Keratinocyte (primary cell): ENCODE data around the gene C3orf20.

Experiments
- EZH2 ChIP-seq: IDR thresholded peaks from one replicate; pipeline ENCODE4 v1.6.1; 2012; ENCODE audit warnings: inconsistent platforms, mild to moderate bottlenecking, low read length, moderate library complexity
- TF ChIP-seq, protein P1 (sequence below), 3 experiments: IDR thresholded peaks in 1 of 3; conservative IDR thresholded peaks in 1 of 3; optimal IDR thresholded peaks in 1 of 3; 2 replicates in 2 of 3; 3 replicates in 1 of 3; pipeline versions ENCODE3 to v1.5.1; 2011; ENCODE audit warnings: low read length in 3 of 3, mild to moderate bottlenecking in 3 of 3, moderate library complexity in 2 of 3, control low read depth in 1 of 3, inconsistent platforms in 1 of 3; ENCODE audit not compliant: insufficient read depth in 2 of 3; ENCODE audit errors: extremely low read depth in 1 of 3

- no peak for TF ChIP-seq EZH2
- TF ChIP-seq, protein P1, sequence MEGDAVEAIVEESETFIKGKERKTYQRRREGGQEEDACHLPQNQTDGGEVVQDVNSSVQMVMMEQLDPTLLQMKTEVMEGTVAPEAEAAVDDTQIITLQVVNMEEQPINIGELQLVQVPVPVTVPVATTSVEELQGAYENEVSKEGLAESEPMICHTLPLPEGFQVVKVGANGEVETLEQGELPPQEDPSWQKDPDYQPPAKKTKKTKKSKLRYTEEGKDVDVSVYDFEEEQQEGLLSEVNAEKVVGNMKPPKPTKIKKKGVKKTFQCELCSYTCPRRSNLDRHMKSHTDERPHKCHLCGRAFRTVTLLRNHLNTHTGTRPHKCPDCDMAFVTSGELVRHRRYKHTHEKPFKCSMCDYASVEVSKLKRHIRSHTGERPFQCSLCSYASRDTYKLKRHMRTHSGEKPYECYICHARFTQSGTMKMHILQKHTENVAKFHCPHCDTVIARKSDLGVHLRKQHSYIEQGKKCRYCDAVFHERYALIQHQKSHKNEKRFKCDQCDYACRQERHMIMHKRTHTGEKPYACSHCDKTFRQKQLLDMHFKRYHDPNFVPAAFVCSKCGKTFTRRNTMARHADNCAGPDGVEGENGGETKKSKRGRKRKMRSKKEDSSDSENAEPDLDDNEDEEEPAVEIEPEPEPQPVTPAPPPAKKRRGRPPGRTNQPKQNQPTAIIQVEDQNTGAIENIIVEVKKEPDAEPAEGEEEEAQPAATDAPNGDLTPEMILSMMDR (optimal IDR thresholded peaks at IDR 0.05 in 1 of 3, IDR thresholded peaks at IDR 0.05 in 1 of 3, conservative IDR thresholded peaks at IDR 0.05 in 1 of 3; ENCODE audit: extremely low read depth in 1 of 3, insufficient read depth in 2 of 3, low read length in 3 of 3), result no peak
Measured at GRCh38 chr3:14789640-14790285, 114.8 kb downstream of the C3orf20 start.
